HCT116 (cell line): ENCODE data around the gene GLRA3. TPM values are rescaled to one million over a fixed set of nuclear protein-coding genes. Genes with fewer than 3 reads are reported as not detected.
"Not testable (repeated sequence)": the region's sequence is repeated elsewhere in the genome, so short reads cannot be mapped to it uniquely, and the experiment has no call there.

ENCODE experiments used
- ATAC-seq: fragments of 200-7000 bp; cut with Tn5 transposase; 2 replicates; pipeline ENCODE4 v1.9.1; 2020; ENCODE audit warnings: mild to moderate bottlenecking, moderate library complexity
- BruUV-seq: library from RNA; stranded (reverse); fragments of 400-500 nt; replicated peaks from 2 replicates; lab custom pipeline; 2021; lab: Mats Ljungman, UMichigan
- CTCF ChIA-PET: fragments of 300-600 bp; sonication (Branson Sonifier 250); formaldehyde crosslinking; loops from one replicate; lab custom pipeline; 2021; ENCODE audit warnings: antibody characterized with exemption; lab: Charles Lee
- POLR2A ChIA-PET: fragments of 300-600, 350-600 bp; sonication (Branson Sonifier 250); formaldehyde crosslinking; loops from one replicate; lab custom pipeline; 2021; ENCODE audit warnings: antibody characterized with exemption; lab: Charles Lee
- RAD21 ChIA-PET, 2 experiments: fragments of 300-600 bp; sonication (Branson Sonifier 250); formaldehyde crosslinking; loops; one replicate each; lab custom pipeline; 2023; ENCODE audit warnings: low total read pairs in 2 of 2; ENCODE audit not compliant: uncharacterized antibody in 2 of 2, unreplicated experiment in 2 of 2, low non-redundant PET in 1 of 2; lab: Charles Lee
- DNase-seq: peaks from one replicate; pipeline ENCODE4 v3.0.0-alpha.2; 2010; ENCODE audit warnings: low read depth, low spot score
- H2AFZ ChIP-seq: fragments of 200-600 bp; shearing (Covaris generic), sonication (generic); 2 replicates; pipeline ENCODE4 v1.6.1; 2017; ENCODE audit warnings: low read depth, mixed run types, mixed read lengths, antibody characterized with exemption, low read length; ENCODE audit not compliant: poor library complexity, severe bottlenecking
- H3K27ac ChIP-seq: 2 replicates; pipeline ENCODE4 v1.5.1; 2012; ENCODE audit warnings: low read depth, low read length
- H3K27me3 ChIP-seq: fragments of 200-600 bp; sonication (generic); 2 replicates; pipeline ENCODE4 v1.6.1; 2016; ENCODE audit warnings: mixed run types, low read length, mixed read lengths; ENCODE audit not compliant: insufficient read depth
- H3K36me3 ChIP-seq, 2 experiments: fragments of 200-500 bp in 1 of 2; fragments of 200-600 bp in 1 of 2; sonication (Bioruptor generic) in 1 of 2; sonication (generic) in 1 of 2; 2 replicates each; pipeline versions ENCODE4 v1.5.1 to v1.6.1; 2014 to 2016; ENCODE audit warnings: low read length in 2 of 2, inconsistent platforms in 1 of 2, mixed read lengths in 1 of 2, mixed run types in 1 of 2; ENCODE audit not compliant: insufficient read depth in 2 of 2, control insufficient read depth in 1 of 2
- H3K4me1 ChIP-seq, 2 experiments: fragments of 200-600 bp in 1 of 2; sonication (generic) in 1 of 2; 2 replicates each; pipeline versions ENCODE4 v1.5.1 to v1.6.1; 2012 to 2017; ENCODE audit warnings: low read length in 2 of 2, inconsistent platforms in 1 of 2, mild to moderate bottlenecking in 1 of 2, mixed read lengths in 1 of 2, mixed run types in 1 of 2, moderate library complexity in 1 of 2; ENCODE audit not compliant: insufficient read depth in 2 of 2, control insufficient read depth in 1 of 2
- H3K4me2 ChIP-seq: fragments of 200-600 bp; sonication (generic); 2 replicates; pipeline ENCODE4 v1.6.1; 2017; ENCODE audit warnings: mixed run types, low read length, mixed read lengths
- H3K4me3 ChIP-seq, 2 experiments: fragments of 200-600 bp in 1 of 2; sonication (generic) in 1 of 2; replicated peaks in 1 of 2; 2 replicates each; pipeline ENCODE4 v1.5.1; 2011 to 2016; ENCODE audit warnings: low read length in 2 of 2, control low read depth in 1 of 2, low read depth in 1 of 2, mild to moderate bottlenecking in 1 of 2, mixed read lengths in 1 of 2, mixed run types in 1 of 2
- H3K79me2 ChIP-seq: fragments of 200-600 bp; sonication (generic); 2 replicates; pipeline ENCODE4 v1.6.1; 2017; ENCODE audit warnings: mild to moderate bottlenecking, mixed run types, low read length, moderate library complexity, mixed read lengths; ENCODE audit not compliant: insufficient read depth
- H3K9ac ChIP-seq: fragments of 200-600 bp; sonication (generic); 2 replicates; pipeline ENCODE4 v1.6.1; 2016; ENCODE audit warnings: low read length, mixed read lengths
- H3K9me2 ChIP-seq: fragments of 200-600 bp; sonication (generic), shearing (Covaris generic); 2 replicates; pipeline ENCODE4 v1.6.1; 2017; ENCODE audit warnings: mixed run types, mild to moderate bottlenecking, moderate library complexity; ENCODE audit not compliant: insufficient read depth
- H3K9me3 ChIP-seq, 2 experiments: fragments of 200-500 bp in 1 of 2; fragments of 200-600 bp in 1 of 2; sonication (Bioruptor generic) in 1 of 2; sonication (generic) in 1 of 2; 2 replicates each; pipeline ENCODE4 v1.6.1; 2014 to 2017; ENCODE audit warnings: low read length in 2 of 2, mixed read lengths in 2 of 2, inconsistent platforms in 1 of 2, low read depth in 1 of 2, mild to moderate bottlenecking in 1 of 2, mixed run types in 1 of 2, moderate library complexity in 1 of 2; ENCODE audit not compliant: control insufficient read depth in 1 of 2, insufficient read depth in 1 of 2
- H4K20me1 ChIP-seq: fragments of 200-600 bp; sonication (generic), shearing (Covaris generic); 2 replicates; pipeline ENCODE4 v1.6.1; 2017; ENCODE audit warnings: mixed run types, mild to moderate bottlenecking, moderate library complexity; ENCODE audit not compliant: insufficient read depth
- CEBPB ChIP-seq: IDR thresholded peaks from 2 replicates; pipeline ENCODE4 v1.6.1; 2012; ENCODE audit warnings: low read depth
- ELF1 ChIP-seq: IDR thresholded peaks from 2 replicates; pipeline ENCODE4 v1.6.1; 2012; ENCODE audit warnings: low read depth, borderline replicate concordance
- SP1 ChIP-seq: IDR thresholded peaks from 2 replicates; pipeline ENCODE4 v1.6.1; 2012; ENCODE audit warnings: low read depth
- YY1 ChIP-seq: IDR thresholded peaks from 2 replicates; pipeline ENCODE4 v1.6.1; 2011; ENCODE audit warnings: low read length, low read depth, moderate library complexity, mild to moderate bottlenecking; ENCODE audit not compliant: insufficient replicate concordance; ENCODE audit errors: extremely low read depth
- intact Hi-C: fragments of 100-400 bp; cut with micrococcal nuclease; formaldehyde crosslinking; loops from 2 replicates; pipeline ENCODE4 v1.10.0; 2022
- total RNA-seq: library from RNA; stranded (reverse); gene quantifications from one replicate; pipeline ENCODE4 v1.2.1, GENCODE V29; 2021; ENCODE audit not compliant: unreplicated experiment
- TF ChIP-seq, protein P1 (sequence below): IDR thresholded peaks from 2 replicates; pipeline ENCODE4 v1.6.1; 2011; ENCODE audit warnings: mild to moderate bottlenecking, low read length, moderate library complexity; ENCODE audit not compliant: insufficient replicate concordance; ENCODE audit errors: extremely low read depth

The GLRA3 gene
- total RNA-seq, 1 experiment from 2014 or later = not detected

DNA sequence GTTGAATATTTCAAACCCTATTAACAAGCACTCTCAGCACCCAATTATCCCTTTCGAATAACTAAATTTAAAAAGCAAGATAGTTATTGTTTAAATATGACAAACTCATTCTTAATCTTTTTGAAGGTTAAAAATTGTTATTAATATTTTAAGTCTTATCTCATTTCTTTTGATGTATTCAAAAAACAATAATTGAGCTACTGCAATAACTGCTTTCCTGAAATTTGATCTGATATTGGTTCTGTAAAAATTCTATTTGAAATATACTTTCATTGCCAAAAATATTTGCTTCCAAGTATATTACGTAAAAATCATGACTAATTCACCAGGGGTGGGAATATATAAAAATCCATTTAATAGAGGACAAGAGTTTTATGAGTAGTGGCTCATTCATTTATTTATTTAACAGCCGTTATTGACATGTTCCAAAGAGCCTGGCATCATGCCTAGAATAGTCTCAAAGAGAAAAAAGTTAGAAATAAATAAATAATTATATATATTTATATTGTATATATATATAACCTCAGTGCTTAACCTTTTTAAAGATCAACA lies 34.4 kb downstream of the GLRA3 start:
- H3K4me2 ChIP-seq = no peak overlapping the region

DNA sequence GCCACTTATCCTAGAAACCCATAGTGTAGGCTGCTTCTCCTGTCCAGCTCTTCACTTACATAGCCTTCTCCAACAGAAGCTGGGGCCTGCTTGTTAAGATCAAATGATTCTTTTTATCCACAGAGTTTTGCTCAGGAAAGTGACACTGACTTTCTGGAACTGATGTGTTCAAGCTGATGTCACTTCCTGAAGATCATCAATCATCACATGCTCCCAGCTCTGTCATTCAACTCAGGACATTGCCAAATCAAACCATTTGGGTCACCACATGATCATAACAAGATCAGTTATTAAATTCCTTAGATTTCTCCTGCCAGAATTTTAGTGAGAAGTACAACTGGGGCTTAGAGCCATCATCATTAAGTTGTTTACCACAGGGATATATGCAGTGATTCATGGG lies 39.4 kb downstream of the GLRA3 start:
- BruUV-seq = no TSS peak
- TF ChIP-seq CEBPB (no peak), SP1 (no peak)
- no peak for ATAC-seq

More for the DNA sequence above, 34.4 kb downstream of the GLRA3 start:
- no TSS peak for BruUV-seq
- ATAC-seq = no peak
- no peaks in the 10 kb centered on the region for H4K20me1 ChIP-seq
- TF ChIP-seq ELF1 (no peak), YY1 (no peak)
- TF ChIP-seq, protein P1, sequence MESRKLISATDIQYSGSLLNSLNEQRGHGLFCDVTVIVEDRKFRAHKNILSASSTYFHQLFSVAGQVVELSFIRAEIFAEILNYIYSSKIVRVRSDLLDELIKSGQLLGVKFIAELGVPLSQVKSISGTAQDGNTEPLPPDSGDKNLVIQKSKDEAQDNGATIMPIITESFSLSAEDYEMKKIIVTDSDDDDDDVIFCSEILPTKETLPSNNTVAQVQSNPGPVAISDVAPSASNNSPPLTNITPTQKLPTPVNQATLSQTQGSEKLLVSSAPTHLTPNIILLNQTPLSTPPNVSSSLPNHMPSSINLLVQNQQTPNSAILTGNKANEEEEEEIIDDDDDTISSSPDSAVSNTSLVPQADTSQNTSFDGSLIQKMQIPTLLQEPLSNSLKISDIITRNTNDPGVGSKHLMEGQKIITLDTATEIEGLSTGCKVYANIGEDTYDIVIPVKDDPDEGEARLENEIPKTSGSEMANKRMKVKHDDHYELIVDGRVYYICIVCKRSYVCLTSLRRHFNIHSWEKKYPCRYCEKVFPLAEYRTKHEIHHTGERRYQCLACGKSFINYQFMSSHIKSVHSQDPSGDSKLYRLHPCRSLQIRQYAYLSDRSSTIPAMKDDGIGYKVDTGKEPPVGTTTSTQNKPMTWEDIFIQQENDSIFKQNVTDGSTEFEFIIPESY = no peak
- TF ChIP-seq, all 23 proteins: peak for 0
- Histone ChIP-seq H3K36me3 (no peaks in the 10 kb centered on the region), H3K27ac (no peak overlapping the region), H3K4me1 (no peaks in the 10 kb centered on the region), H3K79me2 (no peaks in the 10 kb centered on the region), H3K9ac (no peak overlapping the region), H3K27me3 (no peaks in the 10 kb centered on the region), H3K9me2 (no peaks in the 10 kb centered on the region), H3K4me3 (no peak overlapping the region), H3K9me3 (no peaks in the 10 kb centered on the region), H2AFZ (no peak overlapping the region)
- CTCF ChIA-PET = no interaction called here
- no peak for DNase-seq
- intact Hi-C loops = no loop called here
- POLR2A ChIA-PET = no interaction called here
- RAD21 ChIA-PET = no interaction called here

DNA sequence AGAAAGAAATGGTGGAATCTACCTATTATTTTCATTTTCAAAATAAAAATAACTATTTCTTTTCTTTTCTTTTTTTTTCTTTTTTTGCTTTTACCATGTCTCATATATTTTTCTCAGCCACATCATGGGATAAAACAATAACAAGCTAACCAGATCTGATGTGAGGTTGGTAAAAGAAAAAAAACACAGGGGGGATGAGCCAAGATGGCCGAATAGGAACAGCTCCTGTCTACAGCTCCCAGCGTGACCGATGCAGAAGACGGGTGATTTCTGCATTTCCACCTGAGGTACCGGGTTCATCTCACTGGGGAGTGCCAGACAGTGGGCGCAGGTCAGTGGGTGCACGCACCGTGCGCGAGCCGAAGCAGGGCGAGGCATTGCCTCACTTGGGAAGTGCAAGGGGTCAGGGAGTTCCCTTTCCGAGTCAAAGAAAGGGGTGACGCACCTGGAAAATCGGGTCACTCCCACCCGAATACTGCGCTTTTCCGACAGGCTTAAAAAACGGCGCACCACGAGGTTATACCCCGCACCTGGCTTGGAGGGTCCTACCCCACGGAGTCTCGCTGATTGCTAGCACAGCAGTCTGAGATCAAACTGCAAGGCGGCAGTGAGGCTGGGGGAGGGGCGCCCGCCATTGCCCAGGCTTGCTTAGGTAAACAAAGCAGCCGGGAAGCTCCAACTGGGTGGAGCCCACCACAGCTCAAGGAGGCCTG lies 50.6 kb downstream of the GLRA3 start:
- BruUV-seq, H3K4me3 ChIP-seq: not testable (repeated sequence)

More for the DNA sequence above, 39.4 kb downstream of the GLRA3 start:
- Histone ChIP-seq H3K9me3 (no peaks in the 10 kb centered on the region), H3K9ac (no peak overlapping the region), H3K9me2 (no peaks in the 10 kb centered on the region), H3K79me2 (no peaks in the 10 kb centered on the region), H3K4me2 (no peak overlapping the region), H3K27ac (no peak overlapping the region), H3K27me3 (no peaks in the 10 kb centered on the region), H3K4me1 (no peaks in the 10 kb centered on the region), H3K4me3 (no peak overlapping the region), H4K20me1 (no peaks in the 10 kb centered on the region), H3K36me3 (no peaks in the 10 kb centered on the region), H2AFZ (no peak overlapping the region)
- ChIA-PET POLR2A (no interaction called here), RAD21 (no interaction called here), CTCF (interaction anchor here (1.3 kb wide), 1 partner anchor 26 kb away, joined by 3 read pairs; no protein-coding TSS in a partner anchor)
- no peak for DNase-seq
- intact Hi-C loops = no loop called here

More for the DNA sequence above, 50.6 kb downstream of the GLRA3 start:
- H3K4me1 ChIP-seq, H3K9me3 ChIP-seq, H3K4me2 ChIP-seq, DNase-seq, H3K9me2 ChIP-seq, H3K36me3 ChIP-seq, H3K79me2 ChIP-seq, ATAC-seq, RAD21 ChIA-PET, H3K27me3 ChIP-seq, intact Hi-C loops, H3K9ac ChIP-seq, CTCF ChIA-PET, H2AFZ ChIP-seq, H4K20me1 ChIP-seq, H3K27ac ChIP-seq, POLR2A ChIA-PET: not testable (repeated sequence)
